Astrocyte (in vitro differentiated cells and primary cell): ENCODE data around the gene TLX3. TPM values are rescaled to one million over a fixed set of nuclear protein-coding genes. Genes with fewer than 3 reads are reported as not detected.
"Not testable (repeated sequence)": the region's sequence is repeated elsewhere in the genome, so short reads cannot be mapped to it uniquely, and the experiment has no call there.

ENCODE experiments used
- DNase-seq: peaks from one replicate; pipeline ENCODE4 v3.0.0-alpha.2; 2010; ENCODE audit warnings: low read depth
- FAIRE-seq: peaks from 2 replicates; lab custom pipeline; 2011; peaks lifted over from hg19 to GRCh38; lab: Jason Lieb, UNC
- H2AFZ ChIP-seq: 2 replicates; pipeline ENCODE4 v1.6.0; 2012; ENCODE audit warnings: low read depth, low read length, inconsistent platforms
- H3K27ac ChIP-seq: 2 replicates; pipeline ENCODE4 v1.5.1; 2011; ENCODE audit warnings: low read depth, low read length, inconsistent platforms
- H3K27me3 ChIP-seq: 2 replicates; pipeline ENCODE4 v1.6.0; 2011; ENCODE audit warnings: low read length, inconsistent platforms; ENCODE audit not compliant: insufficient read depth
- H3K36me3 ChIP-seq: 2 replicates; pipeline ENCODE4 v1.5.1; 2011; ENCODE audit warnings: low read length, inconsistent platforms; ENCODE audit not compliant: insufficient read depth
- H3K4me1 ChIP-seq: 2 replicates; pipeline ENCODE4 v1.5.1; 2011; ENCODE audit warnings: low read length, inconsistent platforms; ENCODE audit not compliant: insufficient read depth
- H3K4me2 ChIP-seq: 2 replicates; pipeline ENCODE4 v1.6.0; 2012; ENCODE audit warnings: low read length, inconsistent platforms
- H3K4me3 ChIP-seq: 2 replicates; pipeline ENCODE4 v1.5.1; 2011; ENCODE audit warnings: low read depth, mild to moderate bottlenecking, low read length, inconsistent platforms; ENCODE audit not compliant: insufficient read depth
- H3K79me2 ChIP-seq: 2 replicates; pipeline ENCODE4 v1.6.0; 2012; ENCODE audit warnings: mild to moderate bottlenecking, low read length, inconsistent platforms; ENCODE audit not compliant: insufficient read depth
- H3K9ac ChIP-seq: 2 replicates; pipeline ENCODE4 v1.6.0; 2012; ENCODE audit warnings: mild to moderate bottlenecking, low read length, inconsistent platforms
- H3K9me3 ChIP-seq: 2 replicates; pipeline ENCODE4 v1.5.1; 2012; ENCODE audit warnings: low read depth, mild to moderate bottlenecking, low read length, inconsistent platforms; ENCODE audit not compliant: insufficient read depth
- H4K20me1 ChIP-seq: 2 replicates; pipeline ENCODE4 v1.6.0; 2012; ENCODE audit warnings: low read length, inconsistent platforms; ENCODE audit not compliant: insufficient read depth
- H3K27ac Mint-ChIP-seq: one replicate; pipeline ENCODE4 v1.8.0; 2021; ENCODE audit warnings: mild to moderate bottlenecking, mixed read lengths; ENCODE audit not compliant: unreplicated experiment
- H3K27me3 Mint-ChIP-seq: one replicate; pipeline ENCODE4 v1.8.0; 2021; ENCODE audit warnings: low read depth, mixed read lengths; ENCODE audit not compliant: unreplicated experiment
- H3K36me3 Mint-ChIP-seq: one replicate; pipeline ENCODE4 v1.8.0; 2021; ENCODE audit warnings: low read depth, mixed read lengths; ENCODE audit not compliant: unreplicated experiment
- H3K4me1 Mint-ChIP-seq: one replicate; pipeline ENCODE4 v1.8.0; 2021; ENCODE audit warnings: low read depth, mixed read lengths; ENCODE audit not compliant: unreplicated experiment
- H3K4me3 Mint-ChIP-seq: one replicate; pipeline ENCODE4 v1.8.0; 2021; ENCODE audit warnings: mild to moderate bottlenecking, moderate library complexity, mixed read lengths; ENCODE audit not compliant: unreplicated experiment
- H3K9me3 Mint-ChIP-seq: one replicate; pipeline ENCODE4 v1.8.0; 2021; ENCODE audit warnings: mild to moderate bottlenecking, mixed read lengths; ENCODE audit not compliant: unreplicated experiment
- EZH2 ChIP-seq: IDR thresholded peaks from 2 replicates; pipeline ENCODE4 v1.6.1; 2012; ENCODE audit warnings: mild to moderate bottlenecking, low read length, inconsistent platforms; ENCODE audit not compliant: insufficient read depth
- total RNA-seq: library from RNA; stranded (reverse); gene quantifications from 2 replicates; pipeline ENCODE4 v1.2.1, GENCODE V29; 2021
- TF ChIP-seq, protein P1 (sequence below): IDR thresholded peaks from 2 replicates; pipeline ENCODE4 v1.5.1; 2011; ENCODE audit warnings: low read depth, mild to moderate bottlenecking, inconsistent platforms, low read length, moderate library complexity; ENCODE audit not compliant: insufficient read depth

Gene TLX3
- total RNA-seq, 1 donor from 2014 or later = not detected

- Histone ChIP-seq H3K79me2 (no peaks in the 10 kb centered on the region), H3K4me2 (no peak overlapping the region), H4K20me1 (no peaks in the 10 kb centered on the region), H3K36me3 (no peaks in the 10 kb centered on the region), H3K4me3 (no peak overlapping the region), H3K4me1 (peaks cover 11% of the 10 kb centered on the region), H3K27ac (no peak overlapping the region), H3K9me3 (no peaks in the 10 kb centered on the region), H2AFZ (no peak overlapping the region), H3K27me3 (no peaks in the 10 kb centered on the region), H3K9ac (no peak overlapping the region)
- H3K27ac Mint-ChIP-seq = no peak overlapping the region
- H3K27me3 Mint-ChIP-seq = no peaks in the 10 kb centered on the region
- peak; percentile 39 for DNase-seq
- no peak for TF ChIP-seq EZH2
- TF ChIP-seq, protein P1, sequence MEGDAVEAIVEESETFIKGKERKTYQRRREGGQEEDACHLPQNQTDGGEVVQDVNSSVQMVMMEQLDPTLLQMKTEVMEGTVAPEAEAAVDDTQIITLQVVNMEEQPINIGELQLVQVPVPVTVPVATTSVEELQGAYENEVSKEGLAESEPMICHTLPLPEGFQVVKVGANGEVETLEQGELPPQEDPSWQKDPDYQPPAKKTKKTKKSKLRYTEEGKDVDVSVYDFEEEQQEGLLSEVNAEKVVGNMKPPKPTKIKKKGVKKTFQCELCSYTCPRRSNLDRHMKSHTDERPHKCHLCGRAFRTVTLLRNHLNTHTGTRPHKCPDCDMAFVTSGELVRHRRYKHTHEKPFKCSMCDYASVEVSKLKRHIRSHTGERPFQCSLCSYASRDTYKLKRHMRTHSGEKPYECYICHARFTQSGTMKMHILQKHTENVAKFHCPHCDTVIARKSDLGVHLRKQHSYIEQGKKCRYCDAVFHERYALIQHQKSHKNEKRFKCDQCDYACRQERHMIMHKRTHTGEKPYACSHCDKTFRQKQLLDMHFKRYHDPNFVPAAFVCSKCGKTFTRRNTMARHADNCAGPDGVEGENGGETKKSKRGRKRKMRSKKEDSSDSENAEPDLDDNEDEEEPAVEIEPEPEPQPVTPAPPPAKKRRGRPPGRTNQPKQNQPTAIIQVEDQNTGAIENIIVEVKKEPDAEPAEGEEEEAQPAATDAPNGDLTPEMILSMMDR = no peak
- no peak overlapping the region for H3K4me3 Mint-ChIP-seq
- peaks cover 38% of the 10 kb centered on the region for H3K4me1 Mint-ChIP-seq
- no peak for FAIRE-seq
- peaks cover 4% of the 10 kb centered on the region for H3K9me3 Mint-ChIP-seq
- peaks cover 5% of the 10 kb centered on the region for H3K36me3 Mint-ChIP-seq
Measured at GRCh38 chr5:171291371-171291770, 17.7 kb upstream of the TLX3 start.

- Histone ChIP-seq H3K4me3 (no peak overlapping the region), H3K9me3 (no peaks in the 10 kb centered on the region), H4K20me1 (no peaks in the 10 kb centered on the region), H3K79me2 (no peaks in the 10 kb centered on the region), H3K4me2 (peak overlapping the region; percentile 9), H3K36me3 (no peaks in the 10 kb centered on the region), H3K27me3 (no peaks in the 10 kb centered on the region), H2AFZ (no peak overlapping the region), H3K9ac (no peak overlapping the region), H3K4me1 (peaks cover 11% of the 10 kb centered on the region), H3K27ac (no peak overlapping the region)
- no peaks in the 10 kb centered on the region for H3K9me3 Mint-ChIP-seq
- peak overlapping the region; percentile 42 for H3K27ac Mint-ChIP-seq
- peaks cover 29% of the 10 kb centered on the region for H3K4me1 Mint-ChIP-seq
- H3K27me3 Mint-ChIP-seq = peaks cover 12% of the 10 kb centered on the region
- peak; percentile 32 for DNase-seq
- no peak for FAIRE-seq
- no peak for TF ChIP-seq EZH2
- TF ChIP-seq, protein P1 = no peak
- no peak overlapping the region for H3K4me3 Mint-ChIP-seq
- peaks cover 12% of the 10 kb centered on the region for H3K36me3 Mint-ChIP-seq
Measured at GRCh38 chr5:171295299-171295698, 13.7 kb upstream of the TLX3 start.

GRCh38 chr5:171295801-171296200, 13.2 kb upstream of the TLX3 start:
- H3K4me3 Mint-ChIP-seq = no peak overlapping the region
- Histone ChIP-seq H3K27me3 (no peaks in the 10 kb centered on the region), H2AFZ (no peak overlapping the region), H3K36me3 (no peaks in the 10 kb centered on the region), H4K20me1 (no peaks in the 10 kb centered on the region), H3K4me1 (peaks cover 11% of the 10 kb centered on the region), H3K4me2 (peak overlapping the region; percentile 9), H3K9ac (no peak overlapping the region), H3K4me3 (no peak overlapping the region), H3K79me2 (no peaks in the 10 kb centered on the region), H3K9me3 (no peaks in the 10 kb centered on the region), H3K27ac (no peak overlapping the region)
- H3K27me3 Mint-ChIP-seq = peaks cover 16% of the 10 kb centered on the region
- no peak for FAIRE-seq
- DNase-seq = no peak
- peak overlapping the region; percentile 6 for H3K27ac Mint-ChIP-seq
- peaks cover 10% of the 10 kb centered on the region for H3K36me3 Mint-ChIP-seq
- H3K9me3 Mint-ChIP-seq = no peaks in the 10 kb centered on the region
- TF ChIP-seq EZH2 = no peak
- TF ChIP-seq, protein P1 = no peak
- H3K4me1 Mint-ChIP-seq = peaks cover 29% of the 10 kb centered on the region

DNA sequence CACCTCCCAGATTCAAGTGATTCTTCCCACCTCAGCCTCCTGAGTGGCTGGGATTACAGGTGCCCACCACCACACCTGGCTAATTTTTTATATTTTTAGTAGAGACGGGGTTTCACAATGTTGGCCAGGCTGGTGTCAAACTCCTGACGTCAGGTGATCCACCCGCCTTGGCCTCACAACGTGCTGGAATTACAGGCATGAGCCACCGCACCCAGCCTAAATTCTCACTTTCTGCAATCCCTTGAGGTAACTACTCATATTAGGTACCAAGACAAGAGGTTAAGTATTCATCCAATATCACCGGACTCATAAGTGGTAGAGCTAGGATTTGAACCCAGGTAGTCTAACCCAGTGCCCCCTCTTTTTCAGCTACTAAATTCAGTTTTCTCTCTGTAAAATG, 11.1 kb upstream of the TLX3 start:
- H3K4me2 ChIP-seq, H3K9ac ChIP-seq, H3K9me3 Mint-ChIP-seq, H3K27ac ChIP-seq, H3K27ac Mint-ChIP-seq, H3K4me3 Mint-ChIP-seq, H3K9me3 ChIP-seq, H3K27me3 ChIP-seq, H4K20me1 ChIP-seq, H3K4me3 ChIP-seq, DNase-seq, H3K79me2 ChIP-seq, H3K36me3 ChIP-seq, H2AFZ ChIP-seq, H3K36me3 Mint-ChIP-seq, FAIRE-seq: not testable (repeated sequence)
- H3K4me1 Mint-ChIP-seq = peaks cover 19% of the 10 kb centered on the region
- H3K27me3 Mint-ChIP-seq = peaks cover 34% of the 10 kb centered on the region
- peaks cover 11% of the 10 kb centered on the region for H3K4me1 ChIP-seq
